Activated CD4-positive, alpha-beta T cell treated with anti-CD3 and anti-CD28 coated beads for 24 hours (primary cell): Measurements from ENCODE around the gene GUCY1B1.

ENCODE experiments used
- DNase-seq, 2 donors: peaks; one replicate each; pipeline ENCODE4 v3.0.0-alpha.2; 2020; ENCODE audit warnings: low read depth in 2 of 2

Gene GUCY1B1

GRCh38 chr4:155799116-155799793 lies 40.4 kb downstream of the GUCY1B1 start:
- no peak for DNase-seq

- no peak for DNase-seq
Measured at GRCh38 chr4:155799794-155800123, 40.9 kb downstream of the GUCY1B1 start.

- DNase-seq: no peak
Measured at GRCh38 chr4:155800685-155801343, 42.0 kb downstream of the GUCY1B1 start.

GRCh38 chr4:155802190-155802959 lies 43.6 kb downstream of the GUCY1B1 start:
- DNase-seq: no peak

- DNase-seq: no peak
Measured at GRCh38 chr4:155805016-155805415, 46.2 kb downstream of the GUCY1B1 start.

- no peak for DNase-seq
Measured at GRCh38 chr4:155807021-155807420, 48.2 kb downstream of the GUCY1B1 start.

GRCh38 chr4:155809835-155810234 lies 51.0 kb downstream of the GUCY1B1 start:
- DNase-seq: no peak

GRCh38 chr4:155811083-155811482 lies 52.3 kb downstream of the GUCY1B1 start:
- DNase-seq: no peak

GRCh38 chr4:155818639-155819038 lies 59.8 kb downstream of the GUCY1B1 start:
- DNase-seq: no peak

GRCh38 chr4:155819066-155819465 lies 60.2 kb downstream of the GUCY1B1 start:
- no peak for DNase-seq

- DNase-seq: no peak
Measured at GRCh38 chr4:155820887-155821518, 62.2 kb downstream of the GUCY1B1 start.

GRCh38 chr4:155822572-155822971 lies 63.8 kb downstream of the GUCY1B1 start:
- no peak for DNase-seq

- no peak for DNase-seq
Measured at GRCh38 chr4:155828628-155829027, 69.8 kb downstream of the GUCY1B1 start.

- DNase-seq: no peak
Measured at GRCh38 chr4:155832664-155833063, 73.8 kb downstream of the GUCY1B1 start.

GRCh38 chr4:155837203-155837796 lies 78.5 kb downstream of the GUCY1B1 start:
- no peak for DNase-seq

- DNase-seq: no peak
Measured at GRCh38 chr4:155842080-155842479, 83.3 kb downstream of the GUCY1B1 start.

- no peak for DNase-seq
Measured at GRCh38 chr4:155846929-155847328, 88.1 kb downstream of the GUCY1B1 start.

GRCh38 chr4:155849042-155849441 lies 90.2 kb downstream of the GUCY1B1 start:
- DNase-seq: no peak

- no peak for DNase-seq
Measured at GRCh38 chr4:155853189-155853588, 94.4 kb downstream of the GUCY1B1 start.

GRCh38 chr4:155854582-155855226 lies 95.9 kb downstream of the GUCY1B1 start:
- no peak for DNase-seq

- no peak for DNase-seq
Measured at GRCh38 chr4:155855897-155856296, 97.1 kb downstream of the GUCY1B1 start.
